Type B pancreatic cell (in vitro differentiated cells): ENCODE measurements around the gene DGKG. TPM values are rescaled to one million over a fixed set of nuclear protein-coding genes. Genes with fewer than 3 reads are reported as not detected.

Experiments used
- DNase-seq: peaks from one replicate; pipeline ENCODE4 v3.0.0; 2021; ENCODE audit warnings: mixed read lengths; ENCODE audit not compliant: unreplicated experiment; ENCODE audit errors: extremely low spot score
- H3K27ac Mint-ChIP-seq: 2 replicates; pipeline ENCODE4 v1.8.0; 2021; ENCODE audit warnings: mild to moderate bottlenecking, mixed read lengths
- H3K27me3 Mint-ChIP-seq: 2 replicates; pipeline ENCODE4 v1.8.0; 2021; ENCODE audit warnings: mixed read lengths
- H3K36me3 Mint-ChIP-seq: 2 replicates; pipeline ENCODE4 v1.8.0; 2021; ENCODE audit warnings: mixed read lengths
- H3K4me1 Mint-ChIP-seq: one replicate; pipeline ENCODE4 v1.8.0; 2021; ENCODE audit warnings: mixed read lengths; ENCODE audit not compliant: unreplicated experiment
- H3K4me3 Mint-ChIP-seq: 2 replicates; pipeline ENCODE4 v1.8.0; 2021; ENCODE audit warnings: mild to moderate bottlenecking, mixed read lengths
- H3K9me3 Mint-ChIP-seq: 2 replicates; pipeline ENCODE4 v1.8.0; 2021; ENCODE audit warnings: mixed read lengths
- CTCF ChIP-seq: fragments of 200-600 bp; sonication (generic); conservative IDR thresholded peaks from 2 replicates; pipeline ENCODE4 v1.5.0; 2021; ENCODE audit warnings: antibody characterized with exemption, mild to moderate bottlenecking
- total RNA-seq: library from RNA; stranded (reverse); gene quantifications from 2 replicates; pipeline ENCODE4 v1.2.1, GENCODE V29; 2021; ENCODE audit warnings: low replicate concordance

Gene DGKG
- total RNA-seq, 1 donor from 2014 or later, result 11.6 TPM

DNA sequence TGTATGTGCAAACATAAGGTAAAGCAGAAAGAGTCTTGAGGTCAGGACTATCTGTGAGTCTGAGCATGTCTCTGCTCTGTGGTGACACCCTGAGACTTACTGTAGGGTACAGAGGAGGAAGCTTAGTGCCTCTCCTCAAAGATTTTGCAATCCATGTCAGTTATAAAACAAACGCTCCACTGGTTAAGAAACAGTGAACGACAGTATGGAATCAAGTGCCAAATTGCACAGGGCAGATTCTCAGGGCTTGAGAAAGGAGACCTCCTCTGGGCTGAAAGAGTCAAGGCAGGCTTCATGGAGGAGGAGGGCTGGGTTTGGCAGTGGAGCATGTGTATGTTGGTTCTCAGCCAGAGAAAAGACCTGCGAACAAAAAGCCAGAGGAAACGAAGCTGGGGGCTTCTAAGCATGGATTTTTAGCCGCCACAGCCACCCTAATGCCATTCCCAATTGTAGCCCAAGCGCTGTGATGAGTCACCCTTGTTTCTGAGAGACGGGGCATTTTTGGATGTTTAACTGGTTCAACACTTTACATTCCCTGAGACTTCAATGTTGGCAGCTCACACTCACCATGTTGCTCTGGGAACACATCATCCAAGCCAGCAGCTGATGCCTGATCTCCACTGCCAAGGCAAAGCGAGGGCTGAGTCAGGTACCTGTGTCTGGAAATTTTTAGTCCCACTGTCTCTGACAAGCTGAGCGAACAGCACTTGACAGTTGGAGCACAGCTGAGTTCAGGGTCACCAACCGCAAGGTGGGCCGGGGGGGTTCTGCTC lies 3.4 kb upstream of the DGKG start:
- TF ChIP-seq CTCF, result no peak
- Mint-ChIP-seq H3K36me3 (no peaks in the 10 kb centered on the region), H3K4me1 (peaks cover 7% of the 10 kb centered on the region), H3K27me3 (peaks cover 91% of the 10 kb centered on the region), H3K4me3 (no peak overlapping the region), H3K27ac (no peak overlapping the region), H3K9me3 (no peaks in the 10 kb centered on the region)
- DNase-seq, result no peak

DNA sequence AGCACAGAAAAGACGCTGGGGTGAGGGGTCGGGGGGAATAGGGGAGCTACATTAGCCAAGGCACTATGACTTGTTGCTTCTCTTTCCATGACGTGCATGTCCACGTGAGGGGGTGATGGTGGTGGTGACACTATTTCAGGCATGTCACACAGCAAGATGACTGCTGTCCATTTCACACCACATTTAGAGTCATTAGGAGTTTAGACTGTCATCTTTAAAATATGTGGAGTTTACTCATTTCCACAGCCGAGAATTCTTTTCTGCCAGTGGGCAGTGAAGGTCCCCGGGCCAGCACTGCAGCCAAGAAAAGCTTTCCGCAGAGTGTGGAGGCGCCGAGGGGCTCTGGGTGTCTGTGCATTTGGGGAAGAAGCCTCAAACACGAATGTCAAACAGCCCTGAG lies 954 bp upstream of the DGKG start:
- Mint-ChIP-seq H3K9me3 (no peaks in the 10 kb centered on the region), H3K27me3 (peaks cover 93% of the 10 kb centered on the region), H3K4me1 (peaks cover 10% of the 10 kb centered on the region), H3K4me3 (peak overlapping the region; percentile 68), H3K36me3 (no peaks in the 10 kb centered on the region), H3K27ac (no peak overlapping the region)
- DNase-seq, result no peak
- no peak for TF ChIP-seq CTCF

DNA sequence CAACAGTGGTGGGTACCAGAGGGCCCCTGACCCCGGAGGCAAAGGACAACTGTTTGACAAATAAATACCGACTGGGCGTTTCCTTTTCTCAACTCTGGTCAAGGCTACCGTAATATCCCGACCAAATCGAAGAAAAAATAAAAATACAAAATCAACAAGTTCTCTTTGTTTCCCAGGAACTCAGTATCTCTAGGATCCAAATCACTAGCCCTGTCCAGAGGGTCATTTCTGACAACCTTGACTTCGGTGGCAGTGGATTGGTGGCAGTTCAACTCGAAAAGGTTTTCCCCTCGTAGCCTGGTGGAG lies 456 bp upstream of the DGKG start:
- Mint-ChIP-seq H3K36me3 (no peaks in the 10 kb centered on the region), H3K9me3 (no peaks in the 10 kb centered on the region), H3K4me1 (peaks cover 10% of the 10 kb centered on the region), H3K27me3 (peaks cover 93% of the 10 kb centered on the region), H3K27ac (no peak overlapping the region), H3K4me3 (peak overlapping the region; percentile 82)
- no peak for DNase-seq
- no peak for TF ChIP-seq CTCF

GRCh38 chr3:186361246-186361761 lies 730 bp downstream of the DGKG start:
- Mint-ChIP-seq H3K4me3 (peak overlapping the region; percentile 79), H3K27me3 (peaks cover 87% of the 10 kb centered on the region), H3K27ac (no peak overlapping the region), H3K36me3 (no peaks in the 10 kb centered on the region), H3K9me3 (no peaks in the 10 kb centered on the region), H3K4me1 (peaks cover 10% of the 10 kb centered on the region)
- no peak for DNase-seq
- TF ChIP-seq CTCF, result no peak

DNA sequence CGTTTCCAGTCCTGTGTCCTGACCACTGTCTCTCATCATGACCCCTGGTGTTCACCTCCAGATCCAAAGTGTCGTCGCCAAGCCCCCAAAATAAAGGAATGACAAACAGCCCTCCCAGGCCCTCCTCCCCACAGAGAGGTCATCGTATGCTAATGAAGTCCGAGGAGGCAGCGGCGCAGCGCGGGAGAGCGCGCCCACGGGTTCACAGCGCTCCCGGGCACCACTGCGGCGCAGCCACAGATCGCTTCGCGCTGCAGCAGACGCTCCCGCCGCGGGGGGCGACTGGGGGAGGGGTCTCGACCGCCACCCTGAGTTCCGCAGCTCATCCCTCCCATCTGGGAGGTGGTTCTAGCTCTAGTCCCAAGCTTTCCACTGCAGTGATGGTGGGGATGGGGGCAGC lies 1.3 kb downstream of the DGKG start:
- H3K27ac Mint-ChIP-seq, result no peak overlapping the region
- no peaks in the 10 kb centered on the region for H3K36me3 Mint-ChIP-seq
- peak overlapping the region; percentile 79 for H3K4me3 Mint-ChIP-seq
- H3K27me3 Mint-ChIP-seq, result peaks cover 86% of the 10 kb centered on the region
- H3K9me3 Mint-ChIP-seq, result no peaks in the 10 kb centered on the region
- no peak for DNase-seq
- TF ChIP-seq CTCF, result no peak
- H3K4me1 Mint-ChIP-seq, result peaks cover 10% of the 10 kb centered on the region
